ENCODE data around the gene SYT7. TPM values are rescaled to one million over a fixed set of nuclear protein-coding genes. Genes with fewer than 3 reads are reported as not detected.

The SYT7 gene
- total and polyA plus RNA-seq, 10 donors = 0.14 to 5.3 (median 2.3) TPM

- no peak for DNase-seq
- H3K4me3 ChIP-seq = no peak overlapping the region
- no peak for TF ChIP-seq POLR2A (IDR thresholded peaks at IDR 0.05)
- no peak for TF ChIP-seq CTCF (IDR thresholded peaks at IDR 0.05 in 8 of 11, conservative IDR thresholded peaks at IDR 0.05 in 3 of 11)
- no peak for TF ChIP-seq POLR2AphosphoS5 (IDR thresholded peaks at IDR 0.05)
- H3K9me3 ChIP-seq = no peaks in the 10 kb centered on the region
- no peak overlapping the region for H3K27ac ChIP-seq
- peaks cover 0 to 59% (median 10%) of the 10 kb centered on the region in 7 donors for H3K27me3 ChIP-seq (replicated peaks in 1 of 7)
- WGBS, 5 donors = 83 to 92% (median 91%) methylated on average over 5 of the region's 5 CpGs
- no peaks in the 10 kb centered on the region for H3K36me3 ChIP-seq
- peaks cover 9 to 29% (median 20%) of the 10 kb centered on the region in 6 donors for H3K4me1 ChIP-seq
- intact Hi-C loops (cut with DNase I; ENCODE audit: low total_unique reads) = no loop called here
These were observed 9.1 kb upstream of the SYT7 start for GRCh38 chr11:61589961-61590360.

- TF ChIP-seq CTCF (IDR thresholded peaks at IDR 0.05 in 8 of 11, conservative IDR thresholded peaks at IDR 0.05 in 3 of 11) = no peak
- TF ChIP-seq POLR2AphosphoS5 (IDR thresholded peaks at IDR 0.05) = no peak
- no peak for TF ChIP-seq POLR2A (IDR thresholded peaks at IDR 0.05)
- H3K27ac ChIP-seq = no peak overlapping the region
- H3K27me3 ChIP-seq (replicated peaks in 1 of 7) = peaks cover 0 to 56% (median 10%) of the 10 kb centered on the region in 7 donors
- no peak for DNase-seq
- intact Hi-C loops (cut with DNase I; ENCODE audit: low total_unique reads) = no loop called here
- no peaks in the 10 kb centered on the region for H3K9me3 ChIP-seq
- peaks cover 9 to 21% (median 17%) of the 10 kb centered on the region in 6 donors for H3K4me1 ChIP-seq
- H3K36me3 ChIP-seq = no peaks in the 10 kb centered on the region
- H3K4me3 ChIP-seq = peak overlapping the region in 4 of 8 donors; percentile 45 to 73 (median 50)
- 34 to 43% (median 39%) methylated on average over 9 to 10 of the region's 10 CpGs for WGBS, 5 donors
These were observed 7.9 kb upstream of the SYT7 start for GRCh38 chr11:61588728-61589191.

DNA sequence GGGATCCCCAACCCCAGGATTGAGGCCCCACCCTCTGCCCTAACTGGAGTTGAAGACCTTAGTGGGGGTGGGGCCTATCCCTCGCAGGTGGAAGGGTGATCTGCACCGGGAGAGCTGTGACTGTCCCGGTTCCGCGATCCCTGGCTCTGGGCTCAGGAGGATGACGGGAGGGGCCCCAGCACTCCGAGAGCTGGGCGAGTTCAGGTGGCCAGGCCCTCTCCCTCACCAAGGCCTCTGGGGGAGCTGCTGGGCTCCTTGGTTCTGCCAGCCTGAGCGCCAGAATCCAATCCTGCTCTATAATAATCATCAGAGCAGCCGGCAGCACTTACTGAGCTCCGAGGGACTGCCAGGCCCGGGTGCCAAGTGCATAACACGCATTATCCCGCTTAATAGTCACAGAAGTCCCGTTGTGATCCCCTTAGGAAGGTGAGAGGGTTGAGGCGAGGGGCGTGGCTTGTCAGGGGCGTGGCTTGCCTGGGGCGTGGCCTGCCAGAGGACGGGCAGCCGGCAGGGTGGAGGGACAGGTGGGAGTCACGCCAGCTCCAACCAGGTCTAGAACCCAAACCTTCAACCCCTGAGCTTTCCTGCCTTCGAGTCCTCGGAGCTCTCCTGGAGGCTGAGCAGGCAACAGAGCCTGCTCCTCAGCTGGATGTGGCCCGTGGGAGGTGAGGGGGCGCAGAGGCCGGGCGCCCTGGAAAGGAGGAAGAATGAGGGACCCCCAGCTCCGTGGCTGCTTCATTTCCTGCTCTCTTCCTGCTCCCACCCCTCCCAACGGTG, 7.3 kb upstream of the SYT7 start:
- peak; percentile 83 for DNase-seq
- intact Hi-C loops (cut with DNase I; ENCODE audit: low total_unique reads) = no loop called here
- H3K27me3 ChIP-seq (replicated peaks in 1 of 7) = peaks cover 0 to 56% (median 10%) of the 10 kb centered on the region in 7 donors
- peak in 2 of 11 experiments; percentile 7 to 15 for TF ChIP-seq CTCF (IDR thresholded peaks at IDR 0.05 in 8 of 11, conservative IDR thresholded peaks at IDR 0.05 in 3 of 11)
- no peak for TF ChIP-seq POLR2A (IDR thresholded peaks at IDR 0.05)
- TF ChIP-seq POLR2AphosphoS5 (IDR thresholded peaks at IDR 0.05) = no peak
- WGBS, 5 donors = 1 to 9% (median 4%) methylated on average over 21 to 30 of the region's 30 CpGs
- no peaks in the 10 kb centered on the region for H3K36me3 ChIP-seq
- peaks cover 9 to 21% (median 17%) of the 10 kb centered on the region in 6 donors for H3K4me1 ChIP-seq
- peak overlapping the region in 3 of 8 donors; percentile 11 to 48 (median 14) for H3K27ac ChIP-seq
- H3K9me3 ChIP-seq = no peaks in the 10 kb centered on the region
- H3K4me3 ChIP-seq = peak overlapping the region; percentile 18 to 73 (median 44)

DNA sequence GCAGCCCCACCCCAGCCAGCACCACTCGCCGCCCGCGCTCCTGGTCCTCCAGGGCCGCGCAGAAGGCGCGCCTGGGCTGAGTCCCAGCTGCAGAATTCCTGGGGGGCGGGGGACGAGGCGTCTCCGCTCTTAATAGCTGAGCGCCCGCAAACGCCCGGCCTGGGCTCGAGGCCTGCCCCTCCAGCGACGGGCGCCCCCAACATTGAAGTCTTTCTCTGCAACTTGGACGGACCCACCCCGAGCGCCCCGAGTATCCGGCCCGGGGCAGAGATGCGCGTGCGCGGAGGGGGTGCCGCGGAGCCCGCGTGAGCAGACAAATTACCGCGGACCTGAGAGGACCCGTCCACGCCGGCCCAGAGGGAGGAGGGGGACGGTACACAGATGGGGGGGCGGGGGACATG, 6.7 kb upstream of the SYT7 start:
- intact Hi-C loops (cut with DNase I; ENCODE audit: low total_unique reads) = no loop called here
- Histone ChIP-seq H3K36me3 (no peaks in the 10 kb centered on the region), H3K27me3 (replicated peaks in 1 of 7) (peaks cover 0 to 58% (median 10%) of the 10 kb centered on the region in 7 donors), H3K9me3 (no peaks in the 10 kb centered on the region), H3K4me3 (peak overlapping the region; percentile 18 to 73 (median 44)), H3K4me1 (peaks cover 9 to 21% (median 17%) of the 10 kb centered on the region in 6 donors), H3K27ac (peak overlapping the region in 3 of 8 donors; percentile 11 to 48 (median 14))
- TF ChIP-seq POLR2A (IDR thresholded peaks at IDR 0.05) (no peak), POLR2AphosphoS5 (IDR thresholded peaks at IDR 0.05) (peak in 1 of 3 donors; percentile 35)
- WGBS, 5 donors = 9 to 16% (median 12%) methylated on average over 13 to 41 of the region's 41 CpGs
- DNase-seq = peak; percentile 80

Measured in spleen (tissue), 11 donors.